ENCODE data around the gene FUCA1. TPM values are rescaled to one million over a fixed set of nuclear protein-coding genes. Genes with fewer than 3 reads are reported as not detected.

FUCA1 gene
- total and polyA plus RNA-seq, 2 of the 8 experiments (the other 6 are each of a cell fraction or from before 2014, with no cell fraction given): 5.9 to 6.4 TPM

DNA sequence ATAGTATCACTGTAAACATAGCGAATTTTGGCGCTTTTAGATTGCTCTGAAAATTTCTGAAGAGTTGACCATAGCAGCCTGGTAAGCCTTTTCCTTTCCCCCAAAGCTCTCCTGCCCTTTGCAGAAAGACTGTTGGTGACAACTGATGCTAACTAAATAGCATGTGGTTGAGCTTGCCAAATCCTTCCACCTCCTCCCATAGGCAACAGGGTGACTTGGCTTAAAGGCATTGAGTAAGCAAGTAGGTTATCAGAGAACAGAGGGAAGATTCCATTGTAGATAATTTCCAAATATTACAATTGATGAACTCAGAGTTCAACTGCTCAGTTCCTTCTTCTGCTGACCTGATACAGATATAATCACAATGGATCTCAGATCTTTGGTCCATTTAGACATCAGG lies 22.9 kb downstream of the FUCA1 start:
- CTCF ChIA-PET (ENCODE audit: partially characterized antibody): interaction anchor here (0.8 to 1.9 kb wide), 2 partner anchors 10 to 36 kb away, joined by 3 to 4 read pairs; no protein-coding TSS in a partner anchor
- TF ChIP-seq POLR2A (IDR thresholded peaks at IDR 0.05; ENCODE audit: control extremely low read depth in 1 of 2, low read depth in 2 of 2, low read length in 2 of 2) (no peak), EZH2 (IDR thresholded peaks at IDR 0.05; ENCODE audit: low read depth, low read length, severe bottlenecking) (no peak), SUZ12 (IDR thresholded peaks at IDR 0.05; ENCODE audit: low read length) (no peak), TEAD4 (IDR thresholded peaks at IDR 0.05; ENCODE audit: low read depth, low read length) (no peak), SIN3A (conservative IDR thresholded peaks at IDR 0.05 in 1 of 2, IDR thresholded peaks at IDR 0.05 in 1 of 2; ENCODE audit: low read depth in 1 of 2, low read length in 2 of 2) (no peak), GABPA (IDR thresholded peaks at IDR 0.05; ENCODE audit: borderline replicate concordance, insufficient read depth, low read length) (no peak), JUND (IDR thresholded peaks at IDR 0.05; ENCODE audit: low read length) (no peak), RXRA (IDR thresholded peaks at IDR 0.05; ENCODE audit: insufficient read depth, low read depth, low read length) (no peak), RBBP5 (IDR thresholded peaks at IDR 0.05; ENCODE audit: borderline replicate concordance, low read depth, low read length) (no peak)
- TF ChIP-seq, protein P1, sequence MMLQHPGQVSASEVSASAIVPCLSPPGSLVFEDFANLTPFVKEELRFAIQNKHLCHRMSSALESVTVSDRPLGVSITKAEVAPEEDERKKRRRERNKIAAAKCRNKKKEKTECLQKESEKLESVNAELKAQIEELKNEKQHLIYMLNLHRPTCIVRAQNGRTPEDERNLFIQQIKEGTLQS (IDR thresholded peaks at IDR 0.05; ENCODE audit: insufficient read depth, low read depth, low read length): no peak
- TF ChIP-seq, protein P2, sequence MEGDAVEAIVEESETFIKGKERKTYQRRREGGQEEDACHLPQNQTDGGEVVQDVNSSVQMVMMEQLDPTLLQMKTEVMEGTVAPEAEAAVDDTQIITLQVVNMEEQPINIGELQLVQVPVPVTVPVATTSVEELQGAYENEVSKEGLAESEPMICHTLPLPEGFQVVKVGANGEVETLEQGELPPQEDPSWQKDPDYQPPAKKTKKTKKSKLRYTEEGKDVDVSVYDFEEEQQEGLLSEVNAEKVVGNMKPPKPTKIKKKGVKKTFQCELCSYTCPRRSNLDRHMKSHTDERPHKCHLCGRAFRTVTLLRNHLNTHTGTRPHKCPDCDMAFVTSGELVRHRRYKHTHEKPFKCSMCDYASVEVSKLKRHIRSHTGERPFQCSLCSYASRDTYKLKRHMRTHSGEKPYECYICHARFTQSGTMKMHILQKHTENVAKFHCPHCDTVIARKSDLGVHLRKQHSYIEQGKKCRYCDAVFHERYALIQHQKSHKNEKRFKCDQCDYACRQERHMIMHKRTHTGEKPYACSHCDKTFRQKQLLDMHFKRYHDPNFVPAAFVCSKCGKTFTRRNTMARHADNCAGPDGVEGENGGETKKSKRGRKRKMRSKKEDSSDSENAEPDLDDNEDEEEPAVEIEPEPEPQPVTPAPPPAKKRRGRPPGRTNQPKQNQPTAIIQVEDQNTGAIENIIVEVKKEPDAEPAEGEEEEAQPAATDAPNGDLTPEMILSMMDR (IDR thresholded peaks at IDR 0.05; ENCODE audit: control extremely low read depth in 1 of 3, insufficient read depth in 1 of 3, low read depth in 1 of 3, low read length in 3 of 3): no peak

More for the DNA sequence above, 22.9 kb downstream of the FUCA1 start:
- Histone ChIP-seq H2BK15ac (ENCODE audit: low read length) (no peak overlapping the region), H2BK20ac (ENCODE audit: low read length) (no peak overlapping the region), H2BK5ac (ENCODE audit: low read depth, low read length) (no peak overlapping the region), H3K27ac (ENCODE audit: low read depth, low read length) (no peak overlapping the region), H3K4me2 (ENCODE audit: insufficient read depth in 1 of 2, low read depth in 2 of 2, low read length in 2 of 2) (no peak overlapping the region), H3K56ac (replicated peaks; ENCODE audit: insufficient read length, low read depth, low read length) (no peak overlapping the region), H4K5ac (ENCODE audit: insufficient read length, low read depth, low read length) (no peak overlapping the region), H4K20me1 (replicated peaks in 1 of 2; ENCODE audit: control insufficient read depth in 1 of 2, insufficient read depth in 2 of 2, low read length in 2 of 2) (no peaks in the 10 kb centered on the region), H3K4ac (replicated peaks; ENCODE audit: insufficient read length, low read depth, low read length) (no peak overlapping the region), H4K8ac (ENCODE audit: extremely low read depth, insufficient read depth, low read length) (no peak overlapping the region), H3K23ac (ENCODE audit: insufficient read length) (no peak overlapping the region), H3K4me1 (replicated peaks in 1 of 4; ENCODE audit: control insufficient read depth in 3 of 4, insufficient read depth in 4 of 4, low read length in 3 of 4) (no peaks in the 10 kb centered on the region), H3K36me3 (ENCODE audit: control insufficient read depth in 2 of 4, insufficient read depth in 4 of 4, low read length in 3 of 4) (peaks cover 0 to 2% (median 0%) of the 10 kb centered on the region in 4 experiments; a peak in 2 of 8 replicates), H3K79me1 (ENCODE audit: low read depth, low read length) (no peaks in the 10 kb centered on the region), H3K9me3 (ENCODE audit: insufficient read depth in 2 of 2, low read depth in 1 of 2, low read length in 1 of 2) (no peaks in the 10 kb centered on the region), H2AFZ (ENCODE audit: low read length) (no peak overlapping the region), H3K4me3 (ENCODE audit: extremely low read depth in 1 of 4, insufficient read depth in 2 of 4, low read depth in 3 of 4, low read length in 4 of 4) (no peak overlapping the region), H2BK12ac (ENCODE audit: low read depth, low read length) (no peak overlapping the region), H2BK120ac (replicated peaks; ENCODE audit: low read depth, low read length) (no peak overlapping the region), H3K79me2 (ENCODE audit: control insufficient read depth in 1 of 2, insufficient read depth in 2 of 2, low read length in 2 of 2) (no peaks in the 10 kb centered on the region), H4K91ac (replicated peaks; ENCODE audit: insufficient read length, low read length) (no peak overlapping the region), H3K27me3 (replicated peaks in 1 of 4; ENCODE audit: control insufficient read depth in 3 of 4, extremely low read depth in 1 of 4, insufficient read depth in 3 of 4, low read length in 3 of 4) (no peaks in the 10 kb centered on the region; a peak in 2 of 7 replicates), H3K14ac (ENCODE audit: insufficient read length) (no peak overlapping the region), H3K9ac (replicated peaks in 1 of 4; ENCODE audit: extremely low read depth in 1 of 4, low read depth in 3 of 4, low read length in 3 of 4) (no peak overlapping the region), H3K18ac (ENCODE audit: extremely low read depth, low read length) (no peak overlapping the region), H2AK5ac (ENCODE audit: low read depth, low read length) (no peak overlapping the region), H3K23me2 (ENCODE audit: low read depth, low read length) (no peaks in the 10 kb centered on the region)
- POLR2A ChIA-PET (ENCODE audit: partially characterized antibody): no interaction called here
- WGBS, 2 experiments (ENCODE audit: extremely low coverage in 1 of 2, insufficient coverage in 1 of 2, insufficient read length in 1 of 2, insufficient replicate concordance in 2 of 2, low coverage in 1 of 2, low lambda C conversion rate in 2 of 2, missing lambda C conversion rate in 1 of 2): 84% methylated on average over 2 of the region's 2 CpGs; no CpG with 5 or more reads in 1 of the 2 experiments
- FAIRE-seq (no peak), DNase-seq (ENCODE audit: low read depth in 1 of 2, low spot score in 2 of 2) (no peak)

Data from H1 (cell line).